Stomach smooth muscle (tissue), 2 donors: Measurements from ENCODE around the gene GLYR1.

ENCODE experiments used
- H3K27ac ChIP-seq: one replicate; pipeline ENCODE4 v1.7.0; 2013; ENCODE audit warnings: mild to moderate bottlenecking, low read length, inconsistent platforms
- H3K27me3 ChIP-seq, 2 donors: one replicate each; pipeline ENCODE4 v1.7.0; 2013; ENCODE audit warnings: low read length in 2 of 2; ENCODE audit not compliant: insufficient read depth in 2 of 2, control insufficient read depth in 1 of 2
- H3K36me3 ChIP-seq, 2 donors: one replicate each; pipeline ENCODE4 v1.7.0; 2013; ENCODE audit warnings: low read length in 2 of 2; ENCODE audit not compliant: control insufficient read depth in 2 of 2, insufficient read depth in 2 of 2
- H3K4me1 ChIP-seq: one replicate; pipeline ENCODE4 v1.7.0; 2013; ENCODE audit warnings: low read length; ENCODE audit not compliant: control insufficient read depth, insufficient read depth
- H3K4me3 ChIP-seq, 2 donors: one replicate each; pipeline ENCODE4 v1.7.0; 2013; ENCODE audit warnings: low read length in 2 of 2
- H3K9ac ChIP-seq, 2 donors: one replicate each; pipeline ENCODE4 v1.7.0; 2013; ENCODE audit warnings: low read length in 2 of 2, mild to moderate bottlenecking in 1 of 2
- H3K9me3 ChIP-seq, 2 donors: one replicate each; pipeline ENCODE4 v1.7.0; 2013; ENCODE audit warnings: low read length in 2 of 2; ENCODE audit not compliant: control insufficient read depth in 2 of 2
- donor health status: healthy.
- donor health status: Pancreatic carcinoma.

GLYR1 gene

DNA sequence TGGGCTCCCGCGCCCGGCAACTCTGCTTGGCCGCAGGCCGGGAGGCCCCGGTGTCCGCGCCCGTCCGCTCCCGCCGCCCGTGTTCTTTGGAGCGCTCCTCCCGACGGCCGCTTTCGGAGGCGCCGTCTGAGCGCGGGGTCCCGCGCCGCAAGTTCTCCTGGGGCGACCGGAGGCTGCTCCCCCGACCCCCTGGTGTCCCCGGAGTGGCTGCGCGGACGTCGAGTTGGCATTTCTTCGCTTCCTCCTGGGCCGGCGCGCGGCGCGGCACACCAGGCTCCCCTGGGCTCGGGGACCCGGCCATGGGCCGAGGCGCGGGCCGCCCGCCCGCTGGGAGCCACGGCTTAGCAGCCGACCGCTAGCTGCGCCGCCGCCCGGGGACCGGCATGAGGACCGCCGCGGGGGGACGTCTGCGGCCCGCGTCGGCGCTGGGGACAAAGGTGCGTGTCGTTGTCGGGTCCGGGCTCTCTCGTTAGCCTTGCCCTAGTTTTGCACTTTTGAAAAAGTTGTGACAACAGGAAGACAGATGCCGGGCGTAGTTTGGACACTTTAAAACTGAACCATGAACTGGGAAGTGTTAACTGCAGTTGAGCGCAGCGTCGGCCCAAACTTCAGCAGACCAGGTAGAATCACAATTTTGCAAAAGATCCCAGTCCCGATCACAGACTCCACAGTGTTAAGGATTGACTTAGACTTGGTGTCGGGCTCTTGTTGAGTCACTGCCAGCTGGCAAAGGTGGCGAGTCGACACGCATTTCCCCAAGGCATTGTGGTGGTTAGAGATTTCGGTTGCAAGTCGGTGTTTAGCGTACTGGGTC lies 893 bp upstream of the GLYR1 start:
- Histone ChIP-seq H3K4me3 (peak overlapping the region; percentile 87 to 96), H3K36me3 (peaks cover 12 to 13% of the 10 kb centered on the region in 2 donors), H3K4me1 (peaks cover 26% of the 10 kb centered on the region), H3K27me3 (no peaks in the 10 kb centered on the region), H3K27ac (peak overlapping the region; percentile 92), H3K9me3 (no peaks in the 10 kb centered on the region), H3K9ac (peak overlapping the region; percentile 78 to 83)

DNA sequence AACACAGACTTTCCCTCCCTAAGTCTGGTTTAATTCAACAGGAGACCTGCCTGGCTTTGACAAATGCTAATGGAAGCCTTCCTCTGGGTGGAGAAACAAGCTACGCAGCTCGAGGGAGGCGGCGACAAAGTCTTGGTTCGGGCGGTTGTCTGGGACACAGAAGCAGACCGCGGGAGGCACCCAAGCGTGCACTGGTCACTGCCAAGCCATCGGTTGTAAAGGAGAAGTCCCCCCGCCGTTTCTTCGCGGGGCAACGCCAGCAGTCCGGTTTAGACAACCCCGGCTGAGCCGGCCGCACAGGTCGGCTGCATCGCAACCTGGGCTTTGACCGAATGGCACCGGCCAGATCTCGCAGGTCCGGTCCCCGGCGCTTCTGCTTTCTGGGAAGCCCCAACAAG lies 586 bp downstream of the GLYR1 start:
- Histone ChIP-seq H3K9ac (peak overlapping the region; percentile 84 to 93), H3K27me3 (no peaks in the 10 kb centered on the region), H3K4me3 (peak overlapping the region; percentile 85 to 87), H3K27ac (peak overlapping the region; percentile 92), H3K4me1 (peaks cover 25% of the 10 kb centered on the region), H3K36me3 (peaks cover 22% of the 10 kb centered on the region in 2 donors), H3K9me3 (no peaks in the 10 kb centered on the region)

DNA sequence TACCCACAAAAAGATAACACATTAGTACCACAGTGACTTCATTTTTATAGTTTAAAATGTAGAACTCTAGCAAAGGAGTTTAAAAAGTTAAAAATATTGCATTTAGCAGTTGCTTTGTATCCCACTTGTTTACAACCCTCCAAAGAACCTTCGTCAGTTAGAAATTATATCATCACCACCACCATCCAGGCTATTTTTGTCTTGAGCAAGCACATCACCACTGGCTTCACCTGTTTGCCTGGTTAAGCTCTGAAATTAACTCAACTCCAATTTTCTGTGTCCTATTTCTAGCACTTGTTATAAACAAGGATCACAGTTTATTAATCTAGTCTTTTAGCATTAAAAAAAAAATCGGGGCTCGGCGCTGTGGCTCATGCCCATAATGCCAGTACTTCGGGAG lies 6.1 kb downstream of the GLYR1 start:
- H3K9ac ChIP-seq: no peak overlapping the region
- H3K9me3 ChIP-seq: no peaks in the 10 kb centered on the region
- no peaks in the 10 kb centered on the region for H3K27me3 ChIP-seq
- peaks cover 2% of the 10 kb centered on the region for H3K4me1 ChIP-seq
- no peak overlapping the region for H3K27ac ChIP-seq
- H3K4me3 ChIP-seq: no peak overlapping the region
- peaks cover 49 to 65% of the 10 kb centered on the region in 2 donors for H3K36me3 ChIP-seq

DNA sequence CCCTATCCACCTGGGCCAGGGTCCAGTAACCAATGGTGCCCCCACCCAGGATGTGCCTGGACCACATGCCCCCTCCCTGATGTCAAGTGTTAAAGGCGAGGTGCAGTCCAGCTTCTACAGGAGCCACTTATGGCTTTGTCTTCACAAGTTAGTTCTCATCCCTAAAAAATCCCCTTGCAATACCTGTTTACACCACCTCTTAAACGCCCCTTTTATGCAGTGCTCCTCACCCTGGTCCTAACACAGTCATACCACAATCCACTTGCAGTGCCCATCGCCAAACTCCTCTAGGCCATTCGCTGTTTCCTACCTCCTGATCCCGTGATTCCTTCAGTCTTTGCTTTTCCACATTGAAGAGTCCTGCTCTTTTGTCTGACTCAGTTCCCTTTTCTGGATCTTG lies 7.1 kb downstream of the GLYR1 start:
- Histone ChIP-seq H3K4me1 (no peaks in the 10 kb centered on the region), H3K4me3 (no peak overlapping the region), H3K27me3 (no peaks in the 10 kb centered on the region), H3K27ac (no peak overlapping the region), H3K36me3 (peaks cover 50 to 66% of the 10 kb centered on the region in 2 donors), H3K9me3 (no peaks in the 10 kb centered on the region), H3K9ac (no peak overlapping the region)

DNA sequence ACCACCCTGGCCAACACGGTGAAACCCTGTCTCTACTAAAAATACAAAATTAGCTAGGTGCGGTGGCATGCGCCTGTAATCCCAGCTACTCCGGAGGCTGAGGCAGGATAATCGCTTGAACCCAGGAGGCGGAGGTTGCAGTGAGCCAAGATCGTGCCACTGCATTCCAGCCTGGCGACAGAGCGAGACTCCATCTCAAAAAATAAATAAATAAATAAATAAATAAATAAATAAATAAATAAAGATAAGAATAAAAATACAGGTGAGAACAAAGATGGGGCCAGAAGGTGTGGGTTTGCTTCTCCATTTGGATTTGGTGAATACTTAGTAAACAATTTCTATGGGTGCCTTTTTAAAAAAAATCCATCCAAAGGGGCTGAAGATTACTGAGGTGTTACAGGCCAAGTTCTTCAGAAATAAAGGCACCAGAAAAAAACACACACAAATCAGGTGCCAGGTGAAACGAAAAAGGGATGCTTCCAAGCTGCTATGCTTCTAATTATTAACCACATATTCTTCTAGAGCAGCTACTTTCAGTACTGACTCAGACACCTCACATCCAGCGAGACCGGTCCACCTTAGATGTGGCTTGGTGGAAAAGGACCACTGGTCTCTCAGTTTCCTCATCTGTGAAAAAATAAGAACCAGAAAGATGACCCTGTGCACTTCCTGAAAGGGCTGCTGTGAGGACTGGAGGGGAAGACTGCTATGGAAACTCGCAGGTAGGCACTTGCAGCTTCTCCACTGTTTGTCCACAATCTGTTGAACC lies 9.2 kb downstream of the GLYR1 start:
- Histone ChIP-seq H3K4me3 (no peak overlapping the region), H3K27me3 (no peaks in the 10 kb centered on the region), H3K9me3 (no peaks in the 10 kb centered on the region), H3K4me1 (no peaks in the 10 kb centered on the region), H3K9ac (no peak overlapping the region), H3K36me3 (peaks cover 46 to 53% of the 10 kb centered on the region in 2 donors), H3K27ac (no peak overlapping the region)

DNA sequence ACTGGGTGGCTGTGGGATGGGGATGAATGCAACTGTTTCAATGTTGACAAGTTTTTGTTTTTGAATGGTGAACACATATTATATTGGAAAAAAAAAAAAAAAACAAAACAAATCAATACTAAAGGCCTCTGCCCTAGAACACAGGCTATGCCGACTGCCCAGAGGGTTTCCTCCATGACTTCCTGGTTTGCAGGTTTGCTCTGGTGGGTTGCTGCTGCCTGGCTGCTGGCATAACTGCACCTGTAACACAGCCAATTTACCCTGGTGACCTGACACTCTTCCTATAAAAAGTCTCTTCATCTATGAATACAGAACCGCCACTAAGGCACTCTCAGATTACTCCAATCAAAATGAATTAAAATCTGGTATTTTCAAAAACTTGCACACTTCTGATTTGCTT lies 10.4 kb downstream of the GLYR1 start:
- H3K4me3 ChIP-seq: no peak overlapping the region
- H3K9ac ChIP-seq: no peak overlapping the region
- H3K27me3 ChIP-seq: no peaks in the 10 kb centered on the region
- no peaks in the 10 kb centered on the region for H3K4me1 ChIP-seq
- H3K9me3 ChIP-seq: no peaks in the 10 kb centered on the region
- peaks cover 51 to 56% of the 10 kb centered on the region in 2 donors for H3K36me3 ChIP-seq
- no peak overlapping the region for H3K27ac ChIP-seq

DNA sequence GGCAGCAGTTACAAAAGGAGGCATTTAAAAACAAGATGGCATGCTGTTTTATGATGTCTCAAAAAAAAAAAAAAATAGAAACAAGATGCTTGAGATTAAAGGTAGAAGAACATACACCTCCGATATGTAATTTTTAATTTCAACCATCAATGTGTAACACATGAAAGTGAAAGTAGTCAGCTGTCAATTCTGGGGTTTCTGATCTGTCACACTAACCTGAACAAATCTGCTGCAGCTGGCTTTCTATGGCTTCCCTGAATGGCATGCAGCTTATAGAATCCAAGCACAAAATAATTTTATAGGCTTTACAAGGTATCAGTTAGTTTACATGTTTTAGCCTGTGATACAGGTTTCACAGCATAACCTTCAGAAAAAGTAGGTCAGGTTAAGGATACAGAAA lies 13.5 kb downstream of the GLYR1 start:
- Histone ChIP-seq H3K27me3 (no peaks in the 10 kb centered on the region), H3K36me3 (peaks cover 54 to 55% of the 10 kb centered on the region in 2 donors), H3K4me3 (no peak overlapping the region)

DNA sequence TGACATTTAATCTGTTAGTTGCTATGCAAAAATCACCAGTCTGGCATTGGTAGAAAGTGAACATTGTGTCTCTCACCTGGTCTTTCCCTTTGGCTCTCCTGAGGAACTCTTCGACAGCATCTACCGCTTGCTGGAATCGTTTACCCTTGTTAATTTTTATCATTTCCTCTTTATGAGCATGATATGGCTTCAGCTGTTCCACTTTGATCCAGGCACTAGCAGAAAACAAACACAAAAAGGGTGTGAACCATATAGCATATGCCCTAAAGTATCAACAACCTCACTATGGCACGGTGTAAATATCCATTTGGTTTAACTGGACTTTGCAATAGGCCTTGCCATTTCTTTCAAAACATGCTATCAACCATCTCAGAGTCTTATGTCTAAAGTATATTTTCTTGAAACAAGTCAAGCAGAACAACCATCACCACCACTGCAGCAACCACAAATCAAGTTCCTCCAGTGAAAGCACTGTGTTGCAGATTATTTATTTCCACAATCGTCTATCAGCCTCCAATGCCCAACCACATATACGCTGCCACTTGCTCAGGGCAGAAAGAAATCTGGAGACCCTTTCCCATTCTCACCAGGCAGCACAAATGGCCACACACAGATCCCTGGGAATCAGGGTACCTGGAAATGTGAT lies 14.3 kb downstream of the GLYR1 start:
- H3K9me3 ChIP-seq: no peaks in the 10 kb centered on the region
- no peak overlapping the region for H3K9ac ChIP-seq
- no peaks in the 10 kb centered on the region for H3K4me1 ChIP-seq
- H3K4me3 ChIP-seq: no peak overlapping the region
- no peaks in the 10 kb centered on the region for H3K27me3 ChIP-seq
- H3K36me3 ChIP-seq: peaks cover 53 to 56% of the 10 kb centered on the region in 2 donors
- H3K27ac ChIP-seq: no peak overlapping the region

More for the DNA sequence above, 13.5 kb downstream of the GLYR1 start:
- H3K9me3 ChIP-seq: no peaks in the 10 kb centered on the region
- no peak overlapping the region for H3K9ac ChIP-seq
- no peaks in the 10 kb centered on the region for H3K4me1 ChIP-seq
- H3K27ac ChIP-seq: no peak overlapping the region

DNA sequence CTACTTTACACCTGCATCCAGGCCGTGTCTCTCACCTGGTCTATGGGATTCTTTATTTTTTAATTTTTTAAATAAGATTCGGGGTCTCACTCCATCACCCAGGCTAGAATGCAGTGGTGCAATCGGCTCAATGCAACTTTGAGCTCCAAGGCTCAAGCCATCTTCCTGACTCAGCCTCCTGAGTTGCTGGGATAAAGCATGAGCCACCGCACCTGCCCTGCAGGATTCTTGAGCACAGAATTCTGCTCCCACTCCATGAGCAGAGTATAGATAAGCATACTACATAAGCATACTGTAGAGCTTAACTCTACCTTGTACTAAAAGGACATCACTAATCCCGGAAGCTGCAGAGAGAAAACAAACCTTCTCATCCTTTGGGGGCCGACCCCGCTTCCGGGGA lies 15.5 kb downstream of the GLYR1 start:
- Histone ChIP-seq H3K9ac (no peak overlapping the region), H3K27me3 (no peaks in the 10 kb centered on the region), H3K4me1 (peaks cover 7% of the 10 kb centered on the region), H3K4me3 (no peak overlapping the region), H3K27ac (no peak overlapping the region), H3K36me3 (peaks cover 52 to 55% of the 10 kb centered on the region in 2 donors), H3K9me3 (no peaks in the 10 kb centered on the region)

DNA sequence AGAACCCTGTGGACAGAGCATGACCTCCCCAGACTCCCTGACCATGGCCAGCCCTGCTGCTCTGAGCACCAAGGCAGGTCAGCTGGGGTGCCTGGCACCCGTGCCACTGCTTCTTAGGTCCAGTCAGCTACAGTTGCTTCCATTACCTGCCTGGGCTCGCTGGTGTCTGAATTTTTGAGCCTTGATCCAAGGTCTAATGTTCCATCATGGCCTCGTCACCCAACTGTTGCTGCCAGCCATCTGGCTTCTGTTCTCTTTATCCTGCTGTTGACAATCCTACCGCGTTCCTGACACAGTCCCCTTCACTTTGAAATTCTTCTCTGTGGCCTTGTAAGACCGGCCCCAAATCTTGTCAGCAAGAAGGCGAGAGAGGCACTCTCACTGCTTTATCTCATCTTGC lies 16.7 kb downstream of the GLYR1 start:
- H3K27ac ChIP-seq: no peak overlapping the region
- H3K9ac ChIP-seq: no peak overlapping the region
- H3K4me1 ChIP-seq: peaks cover 9% of the 10 kb centered on the region
- H3K9me3 ChIP-seq: no peaks in the 10 kb centered on the region
- H3K36me3 ChIP-seq: peaks cover 53% of the 10 kb centered on the region in 2 donors
- H3K27me3 ChIP-seq: no peaks in the 10 kb centered on the region
- no peak overlapping the region for H3K4me3 ChIP-seq
